ENCODE results near the gene AHCY. TPM values are rescaled to one million over a fixed set of nuclear protein-coding genes. Genes with fewer than 3 reads are reported as not detected.

AHCY gene
- total and polyA plus RNA-seq, 2 of the 4 experiments (the other 2 are of a cell fraction) = 138 to 210 TPM

- H3K14ac ChIP-seq (replicated peaks; ENCODE audit: low read depth, low read length) = no peak overlapping the region
- no peak overlapping the region for H4K91ac ChIP-seq (ENCODE audit: insufficient read depth, low read depth, low read length)
- TF ChIP-seq, protein P1, sequence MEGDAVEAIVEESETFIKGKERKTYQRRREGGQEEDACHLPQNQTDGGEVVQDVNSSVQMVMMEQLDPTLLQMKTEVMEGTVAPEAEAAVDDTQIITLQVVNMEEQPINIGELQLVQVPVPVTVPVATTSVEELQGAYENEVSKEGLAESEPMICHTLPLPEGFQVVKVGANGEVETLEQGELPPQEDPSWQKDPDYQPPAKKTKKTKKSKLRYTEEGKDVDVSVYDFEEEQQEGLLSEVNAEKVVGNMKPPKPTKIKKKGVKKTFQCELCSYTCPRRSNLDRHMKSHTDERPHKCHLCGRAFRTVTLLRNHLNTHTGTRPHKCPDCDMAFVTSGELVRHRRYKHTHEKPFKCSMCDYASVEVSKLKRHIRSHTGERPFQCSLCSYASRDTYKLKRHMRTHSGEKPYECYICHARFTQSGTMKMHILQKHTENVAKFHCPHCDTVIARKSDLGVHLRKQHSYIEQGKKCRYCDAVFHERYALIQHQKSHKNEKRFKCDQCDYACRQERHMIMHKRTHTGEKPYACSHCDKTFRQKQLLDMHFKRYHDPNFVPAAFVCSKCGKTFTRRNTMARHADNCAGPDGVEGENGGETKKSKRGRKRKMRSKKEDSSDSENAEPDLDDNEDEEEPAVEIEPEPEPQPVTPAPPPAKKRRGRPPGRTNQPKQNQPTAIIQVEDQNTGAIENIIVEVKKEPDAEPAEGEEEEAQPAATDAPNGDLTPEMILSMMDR (conservative IDR thresholded peaks at IDR 0.05; ENCODE audit: low read depth, low read length) = no peak
- TF ChIP-seq, protein P2, sequence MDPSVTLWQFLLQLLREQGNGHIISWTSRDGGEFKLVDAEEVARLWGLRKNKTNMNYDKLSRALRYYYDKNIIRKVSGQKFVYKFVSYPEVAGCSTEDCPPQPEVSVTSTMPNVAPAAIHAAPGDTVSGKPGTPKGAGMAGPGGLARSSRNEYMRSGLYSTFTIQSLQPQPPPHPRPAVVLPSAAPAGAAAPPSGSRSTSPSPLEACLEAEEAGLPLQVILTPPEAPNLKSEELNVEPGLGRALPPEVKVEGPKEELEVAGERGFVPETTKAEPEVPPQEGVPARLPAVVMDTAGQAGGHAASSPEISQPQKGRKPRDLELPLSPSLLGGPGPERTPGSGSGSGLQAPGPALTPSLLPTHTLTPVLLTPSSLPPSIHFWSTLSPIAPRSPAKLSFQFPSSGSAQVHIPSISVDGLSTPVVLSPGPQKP (IDR thresholded peaks at IDR 0.05; ENCODE audit: borderline replicate concordance, low read depth, low read length) = no peak
- TF ChIP-seq USF2 (IDR thresholded peaks at IDR 0.05; ENCODE audit: low read depth, low read length) (no peak), CEBPB (IDR thresholded peaks at IDR 0.05; ENCODE audit: low read depth, low read length) (no peak), SMC3 (IDR thresholded peaks at IDR 0.05; ENCODE audit: low read depth, low read length) (no peak), MAFK (IDR thresholded peaks at IDR 0.05; ENCODE audit: low read depth, low read length) (no peak), NFE2L2 (IDR thresholded peaks at IDR 0.05; ENCODE audit: low read depth, low read length) (no peak), BHLHE40 (IDR thresholded peaks at IDR 0.05; ENCODE audit: low read depth, low read length) (no peak), FOS (IDR thresholded peaks at IDR 0.05; ENCODE audit: low read depth, low read length) (no peak), POLR2A (IDR thresholded peaks at IDR 0.05; ENCODE audit: low read depth, low read length) (no peak), RFX5 (IDR thresholded peaks at IDR 0.05; ENCODE audit: low read depth, low read length) (no peak), MXI1 (IDR thresholded peaks at IDR 0.05; ENCODE audit: borderline replicate concordance, low read depth, low read length) (no peak), MAZ (IDR thresholded peaks at IDR 0.05; ENCODE audit: borderline replicate concordance, low read depth, low read length) (no peak), RCOR1 (IDR thresholded peaks at IDR 0.05; ENCODE audit: insufficient replicate concordance, low read length) (no peak), RAD21 (IDR thresholded peaks at IDR 0.05; ENCODE audit: low read length) (no peak)
- H2BK20ac ChIP-seq (ENCODE audit: low read depth, low read length) = no peak overlapping the region
- BruUV-seq (replicated peaks) = no TSS peak
- H3K23ac ChIP-seq (ENCODE audit: low read depth, low read length) = no peak overlapping the region
- H3K27me3 ChIP-seq (ENCODE audit: control insufficient read depth, insufficient read depth, low read length) = no peaks in the 10 kb centered on the region
- CTCF ChIA-PET = interaction anchor here (0.6 kb wide), 1 partner anchor 499 kb away, joined by 3 read pairs; no protein-coding TSS in a partner anchor
- no peak overlapping the region for H2AK9ac ChIP-seq (replicated peaks; ENCODE audit: low read depth, low read length, poor library complexity)
- no peaks in the 10 kb centered on the region for H3K36me3 ChIP-seq (ENCODE audit: control insufficient read depth, insufficient read depth, low read length)
- no peak overlapping the region for H4K8ac ChIP-seq (ENCODE audit: low read depth in 2 of 2, low read length in 2 of 2)
- no peak overlapping the region for H2AK5ac ChIP-seq (ENCODE audit: low read depth, low read length)
- no peak overlapping the region for H3K56ac ChIP-seq (ENCODE audit: extremely low read depth, insufficient read depth, low read length)
- in situ Hi-C loops (cut with MboI; ENCODE audit: low sequenced_read_pairs) (loop anchor here (5.0 kb wide), 1 partner anchor 58 kb away; no protein-coding TSS in a partner anchor), dilution Hi-C loops (cut with HindIII; ENCODE audit: low sequenced_read_pairs, unreplicated experiment) (no loop called here), intact Hi-C loops (cut with micrococcal nuclease) (no loop called here)
- H3K9me3 ChIP-seq (ENCODE audit: control insufficient read depth, insufficient read depth, low read length) = no peaks in the 10 kb centered on the region
- 0 out of 2 replicates have a peak, but pooled peaks cover 5% of the 10 kb centered on the region for H3K9me1 ChIP-seq (ENCODE audit: insufficient read depth, low read length)
- no peak overlapping the region for H3K9ac ChIP-seq (ENCODE audit: low read depth, low read length)
- ATAC-seq (ENCODE audit: low read depth) (no peak), DNase-seq (no peak)
- no peak overlapping the region for H2BK5ac ChIP-seq (ENCODE audit: low read depth, low read length, poor library complexity, severe bottlenecking)
- H3K18ac ChIP-seq (ENCODE audit: low read depth, low read length) = no peak overlapping the region
- no peak overlapping the region for H3K4me2 ChIP-seq (ENCODE audit: low read depth, low read length)
- H3K4ac ChIP-seq (ENCODE audit: low read depth, low read length) = no peak overlapping the region
- H3K27ac ChIP-seq (ENCODE audit: insufficient read depth, low read length) = no peak overlapping the region
- H3K4me3 ChIP-seq (ENCODE audit: insufficient read depth, low read depth, low read length) = no peak overlapping the region
- H2BK15ac ChIP-seq (ENCODE audit: low read depth, low read length) = no peak overlapping the region
- POLR2A ChIA-PET (ENCODE audit: unreplicated experiment) = interaction anchor here (0.6 kb wide), 1 partner anchor 160 kb away, joined by 4 read pairs; no protein-coding TSS in a partner anchor
- no peaks in the 10 kb centered on the region; the same call in none of the 2 replicates for H3K4me1 ChIP-seq (ENCODE audit: control insufficient read depth, insufficient read depth, low read length)
- H4K20me1 ChIP-seq (ENCODE audit: insufficient read depth, low read length) = no peaks in the 10 kb centered on the region
- no peak overlapping the region for H2AFZ ChIP-seq (replicated peaks; ENCODE audit: low read length, poor library complexity)
- no peaks in the 10 kb centered on the region for H3K79me1 ChIP-seq (ENCODE audit: low read depth in 1 of 2, low read length in 2 of 2)
- H4K5ac ChIP-seq (ENCODE audit: low read depth, low read length) = no peak overlapping the region
- H2BK120ac ChIP-seq (ENCODE audit: low read depth, low read length) = no peak overlapping the region
These were observed 53.1 kb downstream of the AHCY start for GRCh38 chr20:34250005-34250404.

Measured in IMR-90 (cell line).